ENCODE measurements around the gene SRSF8. TPM values are rescaled to one million over a fixed set of nuclear protein-coding genes. Genes with fewer than 3 reads are reported as not detected.

Gene SRSF8
- total RNA-seq, 1 donor from 2014 or later, result 13.4 TPM

DNA sequence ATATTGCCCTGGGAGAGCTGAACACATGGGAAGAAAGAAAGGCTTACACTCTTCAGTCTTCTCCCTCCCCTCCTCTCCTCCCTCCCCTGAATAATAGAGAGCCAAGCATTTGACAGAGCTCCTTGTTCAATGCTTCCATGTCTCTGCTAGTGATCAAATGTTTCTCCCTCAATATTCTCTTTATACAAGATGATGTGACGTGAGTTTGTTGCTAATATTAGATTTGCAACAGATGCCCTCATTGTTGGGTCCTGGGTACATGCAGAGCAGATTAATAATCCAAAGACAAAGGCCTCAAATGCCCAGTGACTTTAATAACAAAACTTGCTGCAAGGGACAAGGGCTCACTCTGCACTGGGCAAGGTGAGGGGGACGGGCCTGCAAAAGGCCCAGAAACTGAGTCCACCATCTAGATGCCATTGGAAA lies 15.9 kb downstream of the SRSF8 start:
- Histone ChIP-seq H3K4me3 (ENCODE audit: low read depth, low read length) (no peak overlapping the region), H3K27me3 (ENCODE audit: control insufficient read depth, insufficient read depth, low read length) (no peaks in the 10 kb centered on the region), H3K36me3 (ENCODE audit: control insufficient read depth, insufficient read depth, low read length) (no peaks in the 10 kb centered on the region)
- DNase-seq (ENCODE audit: low read depth) (no peak), FAIRE-seq (no peak)
- TF ChIP-seq CTCF (IDR thresholded peaks at IDR 0.05; ENCODE audit: insufficient read depth, low read length, severe bottlenecking), result no peak

DNA sequence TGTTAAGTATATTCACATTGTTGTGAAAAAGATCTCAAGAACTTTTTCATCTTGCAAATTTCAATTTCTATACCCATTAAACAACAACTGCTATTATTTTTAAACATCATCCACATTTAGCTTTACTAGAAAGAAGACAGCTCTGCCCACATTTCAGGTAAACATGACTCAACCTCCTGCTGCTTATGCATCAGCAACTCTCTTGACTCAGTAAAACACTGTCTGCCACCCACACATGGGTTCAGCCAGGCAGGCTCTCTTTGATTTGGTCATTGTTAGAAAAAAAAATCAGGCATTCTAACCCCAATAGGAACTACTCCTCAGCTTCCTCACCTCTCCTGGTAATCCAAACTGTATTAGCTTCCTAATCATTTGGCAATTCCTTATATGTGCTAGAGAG lies 17.8 kb downstream of the SRSF8 start:
- no peak for TF ChIP-seq CTCF (IDR thresholded peaks at IDR 0.05; ENCODE audit: insufficient read depth, low read length, severe bottlenecking)
- H3K27me3 ChIP-seq (ENCODE audit: control insufficient read depth, insufficient read depth, low read length), result no peaks in the 10 kb centered on the region
- H3K4me3 ChIP-seq (ENCODE audit: low read depth, low read length), result no peak overlapping the region
- FAIRE-seq (no peak), DNase-seq (ENCODE audit: low read depth) (peak; percentile 95)
- H3K36me3 ChIP-seq (ENCODE audit: control insufficient read depth, insufficient read depth, low read length), result no peaks in the 10 kb centered on the region

DNA sequence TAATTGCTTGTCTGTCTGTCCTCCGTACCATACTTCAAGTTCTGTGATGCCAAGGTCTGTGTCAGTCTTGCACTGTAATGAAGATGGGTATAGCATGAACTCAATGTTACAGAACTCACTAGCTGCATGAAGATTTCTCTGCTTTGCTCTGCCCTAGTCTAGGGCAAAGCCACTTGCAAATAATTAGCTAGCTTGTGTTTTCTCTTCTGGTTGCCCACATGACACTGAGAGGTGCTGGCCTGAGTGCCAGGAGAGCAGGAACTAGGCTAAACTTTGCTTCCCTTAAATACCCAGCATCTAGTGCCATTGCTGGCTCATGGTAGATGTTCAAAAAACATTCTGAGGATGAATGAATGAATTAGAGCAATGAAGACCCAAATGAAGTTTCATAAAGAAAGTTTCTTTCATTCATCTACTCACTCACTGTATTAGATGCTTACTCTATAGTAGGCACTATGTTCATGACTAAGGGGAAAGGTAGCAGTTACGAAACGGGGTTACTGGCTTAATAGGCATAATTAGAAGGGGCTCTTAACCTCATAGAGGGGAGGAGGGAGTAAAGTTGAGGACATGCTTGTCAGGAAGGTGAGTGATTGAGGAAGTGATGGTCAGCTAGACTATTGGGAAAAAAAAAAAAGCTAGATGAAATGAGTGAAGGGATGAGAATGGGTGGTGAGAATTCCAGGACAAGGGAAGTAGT lies 18.5 kb downstream of the SRSF8 start:
- FAIRE-seq (no peak), DNase-seq (ENCODE audit: low read depth) (peak; percentile 44)
- H3K27me3 ChIP-seq (ENCODE audit: control insufficient read depth, insufficient read depth, low read length), result no peaks in the 10 kb centered on the region
- no peak for TF ChIP-seq CTCF (IDR thresholded peaks at IDR 0.05; ENCODE audit: insufficient read depth, low read length, severe bottlenecking)
- no peak overlapping the region for H3K4me3 ChIP-seq (ENCODE audit: low read depth, low read length)
- H3K36me3 ChIP-seq (ENCODE audit: control insufficient read depth, insufficient read depth, low read length), result no peaks in the 10 kb centered on the region

DNA sequence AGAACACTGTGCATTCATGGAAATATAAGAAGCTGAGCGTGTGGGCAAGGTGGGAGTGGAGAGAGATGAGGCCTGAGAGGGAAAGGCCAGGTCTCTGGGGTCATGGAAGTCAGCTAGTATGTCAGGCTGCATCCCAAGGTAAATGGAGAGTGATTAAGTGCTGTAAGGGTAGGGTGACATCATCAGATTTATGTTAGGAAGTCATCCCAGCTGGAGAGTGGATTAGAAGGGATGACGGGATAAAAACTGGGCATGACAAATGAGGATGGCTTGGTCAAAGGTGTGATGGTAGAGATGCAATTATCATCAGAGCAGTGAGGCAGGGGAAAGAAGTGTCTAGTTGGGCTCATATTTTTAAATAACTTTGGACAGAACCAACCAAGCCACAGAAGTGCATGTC lies 19.4 kb downstream of the SRSF8 start:
- FAIRE-seq (no peak), DNase-seq (ENCODE audit: low read depth) (no peak)
- Histone ChIP-seq H3K27me3 (ENCODE audit: control insufficient read depth, insufficient read depth, low read length) (no peaks in the 10 kb centered on the region), H3K4me3 (ENCODE audit: low read depth, low read length) (no peak overlapping the region), H3K36me3 (ENCODE audit: control insufficient read depth, insufficient read depth, low read length) (no peaks in the 10 kb centered on the region)
- no peak for TF ChIP-seq CTCF (IDR thresholded peaks at IDR 0.05; ENCODE audit: insufficient read depth, low read length, severe bottlenecking)

DNA sequence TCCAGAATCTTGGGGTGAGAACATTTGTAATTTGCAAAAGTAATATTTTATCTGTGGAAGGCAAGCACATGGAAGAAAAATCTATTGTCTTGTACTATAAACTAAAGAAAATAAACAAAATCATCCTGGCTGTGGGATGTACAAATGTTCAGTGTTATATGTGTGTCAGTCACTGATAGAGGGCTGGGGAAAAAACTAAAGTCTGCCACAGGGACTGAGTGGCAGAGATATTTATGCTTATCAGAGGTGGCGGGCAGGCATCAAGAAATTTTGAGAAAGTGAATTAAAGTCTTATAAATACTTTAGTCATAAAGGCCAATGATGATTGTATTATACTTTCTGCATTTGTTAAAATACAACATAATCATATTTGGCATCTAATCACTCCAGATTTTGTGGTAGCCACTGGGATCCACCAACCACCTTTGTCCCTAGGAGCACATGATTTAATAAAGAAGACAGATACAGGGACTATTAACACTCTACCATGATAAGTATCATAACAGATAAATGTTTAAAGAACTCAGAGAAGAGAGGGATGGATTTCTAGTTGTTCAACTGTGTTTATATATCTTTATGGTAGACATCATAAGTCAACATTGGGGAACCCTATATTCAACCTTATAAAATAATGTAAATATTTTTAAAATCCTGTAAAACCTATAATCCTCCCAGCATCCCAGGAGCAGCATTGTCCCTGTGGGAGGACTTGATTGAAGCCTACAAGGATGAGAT lies 20.3 kb downstream of the SRSF8 start:
- Histone ChIP-seq H3K36me3 (ENCODE audit: control insufficient read depth, insufficient read depth, low read length) (no peaks in the 10 kb centered on the region), H3K27me3 (ENCODE audit: control insufficient read depth, insufficient read depth, low read length) (no peaks in the 10 kb centered on the region), H3K4me3 (ENCODE audit: low read depth, low read length) (no peak overlapping the region)
- TF ChIP-seq CTCF (IDR thresholded peaks at IDR 0.05; ENCODE audit: insufficient read depth, low read length, severe bottlenecking), result no peak
- no peak for DNase-seq (ENCODE audit: low read depth)
- FAIRE-seq, result no peak

All from bronchial epithelial cell (primary cell).